SK-N-SH (cell line): ENCODE measurements around the gene CLRN3. TPM values are rescaled to one million over a fixed set of nuclear protein-coding genes. Genes with fewer than 3 reads are reported as not detected.
A peak's percentile ranks its signal among the peaks of the same experiment; 100 is the strongest.

Experiments used
- CTCF ChIA-PET: fragments of 300-600, 350-600 bp; formaldehyde crosslinking; extraction: SDS; loops from one replicate; lab custom pipeline; 2021; lab: Yijun Ruan, JAX
- POLR2A ChIA-PET: fragments of 350-600 bp; sonication (Branson Sonifier 250); formaldehyde crosslinking; extraction: SDS; loops from one replicate; lab custom pipeline; 2020; ENCODE audit warnings: antibody characterized with exemption, inconsistent platforms; lab: Yijun Ruan, JAX
- DNase-seq: peaks from one replicate; pipeline ENCODE4 v3.0.0; 2012
- H2AFZ ChIP-seq: fragments of 200-600 bp; sonication (generic); 2 replicates; pipeline ENCODE4 v1.8.1; 2016; ENCODE audit warnings: antibody characterized with exemption, mild to moderate bottlenecking, low read depth
- H3F3A ChIP-seq: fragments of 200-600 bp; sonication (generic); replicated peaks from 2 replicates; pipeline ENCODE3; 2016; ENCODE audit warnings: antibody characterized with exemption, mild to moderate bottlenecking; ENCODE audit not compliant: insufficient read depth
- H3K27ac ChIP-seq, 2 experiments: fragments of 200-500 bp in 1 of 2; fragments of 200-600 bp in 1 of 2; sonication (Bioruptor generic) in 1 of 2; sonication (generic), shearing (Covaris generic) in 1 of 2; 2 replicates each; pipeline versions ENCODE4 v1.5.1 to v1.6.1; 2014 to 2016; ENCODE audit warnings: low read depth in 2 of 2, inconsistent platforms in 1 of 2, low read length in 1 of 2, mild to moderate bottlenecking in 1 of 2, mixed read lengths in 1 of 2
- H3K27me3 ChIP-seq: fragments of 200-600 bp; sonication (generic), shearing (Covaris generic); 2 replicates; pipeline ENCODE4 v1.6.1; 2016; ENCODE audit warnings: mixed run types; ENCODE audit not compliant: insufficient read depth
- H3K36me3 ChIP-seq, 2 experiments: fragments of 200-500 bp in 1 of 2; fragments of 200-600 bp in 1 of 2; sonication (Bioruptor generic) in 1 of 2; sonication (generic) in 1 of 2; replicated peaks in 1 of 2; 2 replicates each; pipeline versions ENCODE3 to v1.5.1; 2014 to 2016; ENCODE audit warnings: low read length in 1 of 2, mild to moderate bottlenecking in 1 of 2; ENCODE audit not compliant: insufficient read depth in 2 of 2, control insufficient read depth in 1 of 2
- H3K4me1 ChIP-seq, 2 experiments: fragments of 200-500 bp in 1 of 2; fragments of 200-600 bp in 1 of 2; sonication (Bioruptor generic) in 1 of 2; sonication (generic), shearing (Covaris generic) in 1 of 2; 2 replicates each; pipeline versions ENCODE4 v1.5.1 to v1.6.1; 2014 to 2016; ENCODE audit warnings: low read depth in 1 of 2, low read length in 1 of 2, mixed run types in 1 of 2; ENCODE audit not compliant: insufficient read depth in 2 of 2, control insufficient read depth in 1 of 2
- H3K4me2 ChIP-seq: fragments of 200-600 bp; sonication (generic), shearing (Covaris generic); 2 replicates; pipeline ENCODE4 v1.6.1; 2017; ENCODE audit warnings: mixed run types
- H3K4me3 ChIP-seq, 2 experiments: fragments of 200-500 bp in 1 of 2; fragments of 200-600 bp in 1 of 2; sonication (Bioruptor generic) in 1 of 2; sonication (generic), shearing (Covaris generic) in 1 of 2; 2 replicates each; pipeline versions ENCODE4 v1.5.1 to v1.8.1; 2014 to 2016; ENCODE audit warnings: low read depth in 2 of 2, inconsistent platforms in 1 of 2, low read length in 1 of 2, mild to moderate bottlenecking in 1 of 2, mixed read lengths in 1 of 2, moderate library complexity in 1 of 2
- H3K79me2 ChIP-seq: fragments of 200-600 bp; sonication (generic); 2 replicates; pipeline ENCODE4 v1.8.1; 2017; ENCODE audit warnings: mild to moderate bottlenecking; ENCODE audit not compliant: insufficient read depth
- H3K9ac ChIP-seq: fragments of 200-600 bp; sonication (generic); 2 replicates; pipeline ENCODE4 v1.6.1; 2017; ENCODE audit warnings: mixed run types
- H3K9me2 ChIP-seq: fragments of 200-600 bp; sonication (generic); 2 replicates; pipeline ENCODE4 v1.6.1; 2017; ENCODE audit warnings: mixed run types
- H3K9me3 ChIP-seq: fragments of 200-600 bp; sonication (generic); 2 replicates; pipeline ENCODE4 v1.6.1; 2017; ENCODE audit warnings: mixed run types, mild to moderate bottlenecking, moderate library complexity
- H4K20me1 ChIP-seq: fragments of 200-600 bp; sonication (generic); 2 replicates; pipeline ENCODE4 v1.6.1; 2017; ENCODE audit warnings: mild to moderate bottlenecking, mixed run types; ENCODE audit not compliant: insufficient read depth
- CTCF ChIP-seq: fragments of 200-600 bp; sonication (generic); IDR thresholded peaks from 2 replicates; pipeline ENCODE4 v1.6.1; 2017; ENCODE audit warnings: antibody characterized with exemption, mild to moderate bottlenecking, moderate library complexity
- ELF1 ChIP-seq: IDR thresholded peaks from 2 replicates; pipeline ENCODE4 v1.4.0; 2012
- EZH2phosphoT487 ChIP-seq: fragments of 200-600 bp; sonication (generic); IDR thresholded peaks from 2 replicates; pipeline ENCODE4 v1.6.1; 2017; ENCODE audit warnings: low read depth, mixed run types, mild to moderate bottlenecking, antibody characterized with exemption, moderate library complexity, borderline replicate concordance
- FOSL2 ChIP-seq: IDR thresholded peaks from 2 replicates; pipeline ENCODE4 v1.4.0; 2012; ENCODE audit warnings: low read depth, mild to moderate bottlenecking, moderate library complexity, borderline replicate concordance
- FOXM1 ChIP-seq: IDR thresholded peaks from 2 replicates; pipeline ENCODE4 v1.4.0; 2012; ENCODE audit warnings: low read depth, mild to moderate bottlenecking
- GATA2 ChIP-seq: sonication (generic); formaldehyde crosslinking; IDR thresholded peaks from 2 replicates; pipeline ENCODE4 v1.5.0; 2020; ENCODE audit warnings: mild to moderate bottlenecking, missing genetic modification reagents
- IRF3 ChIP-seq: fragments of 150-350 bp; IDR thresholded peaks from 2 replicates; pipeline ENCODE4 v1.6.1; 2016; ENCODE audit warnings: mild to moderate bottlenecking, low read depth, low read length
- JUND ChIP-seq: IDR thresholded peaks from 2 replicates; pipeline ENCODE4 v1.4.0; 2012
- NFIC ChIP-seq: IDR thresholded peaks from 2 replicates; pipeline ENCODE4 v1.4.0; 2012; ENCODE audit warnings: borderline replicate concordance
- PBX3 ChIP-seq: IDR thresholded peaks from 2 replicates; pipeline ENCODE4; 2012
- RFX5 ChIP-seq: IDR thresholded peaks from 2 replicates; pipeline ENCODE4 v1.6.1; 2012; ENCODE audit warnings: mild to moderate bottlenecking, improper control_type of control experiment, low read length
- SIN3A ChIP-seq: IDR thresholded peaks from 2 replicates; pipeline ENCODE4 v1.6.1; 2012; ENCODE audit warnings: low read depth, mild to moderate bottlenecking, low read length, moderate library complexity, borderline replicate concordance
- TCF12 ChIP-seq: IDR thresholded peaks from 2 replicates; pipeline ENCODE4 v1.4.0; 2012
- TEAD4 ChIP-seq: IDR thresholded peaks from 2 replicates; pipeline ENCODE4 v1.4.0; 2012; ENCODE audit warnings: mild to moderate bottlenecking, borderline replicate concordance; ENCODE audit not compliant: insufficient read depth
- WGBS: methylation state at CpG from one replicate; pipeline ENCODE4 v1.1.6; 2017; ENCODE audit warnings: low lambda C conversion rate; 5-methylcytosine and 5-hydroxymethylcytosine counted together
- polyA plus RNA-seq, 3 experiments: library from polyadenylated mRNA; depleted of rRNA; stranded (reverse); fragments of >200 nt; gene quantifications; 2 replicates each; pipeline ENCODE4 v1.2.3, GENCODE V29; 2012

CLRN3 gene
- polyA plus RNA-seq, 1 of the 3 experiments (the other 2 are of a cell fraction) = 0.25 TPM

- peaks cover 0 to 3% of the 10 kb centered on the region in 2 experiments for H3K36me3 ChIP-seq
- no peaks in the 10 kb centered on the region for H3K9me3 ChIP-seq
- H3K4me3 ChIP-seq = no peak overlapping the region
- no peak overlapping the region for H3K9ac ChIP-seq
- H3K27me3 ChIP-seq = no peaks in the 10 kb centered on the region
- ChIA-PET CTCF (interaction anchor here (0.6 to 3.1 kb wide), 5 partner anchors 13 to 74 kb away, joined by 3 to 10 read pairs (median 3); no protein-coding TSS in a partner anchor), POLR2A (no interaction called here)
- H3K4me1 ChIP-seq = peaks cover 9 to 16% of the 10 kb centered on the region in 2 experiments; a peak in 2 of 4 replicates
- no peaks in the 10 kb centered on the region for H3K9me2 ChIP-seq
- peak overlapping the region; percentile 40; the same call in 1 of the 2 replicates for H3K4me2 ChIP-seq
- no peak for DNase-seq
- H3K79me2 ChIP-seq = no peaks in the 10 kb centered on the region
- H3K27ac ChIP-seq = peak overlapping the region in 1 of 2 experiments; percentile 17; a peak in 2 of 4 replicates
- TF ChIP-seq JUND (peak; percentile 60), TEAD4 (no peak), PBX3 (peak; percentile 7; the same call in 1 of the 2 replicates), FOSL2 (peak; percentile 61; the same call in 1 of the 2 replicates), TCF12 (peak; percentile 35)
- peaks cover 6% of the 10 kb centered on the region for H3F3A ChIP-seq
- no peaks in the 10 kb centered on the region for H4K20me1 ChIP-seq
- H2AFZ ChIP-seq = no peak overlapping the region
Measured at GRCh38 chr10:127937069-127937468, 44.3 kb upstream of the CLRN3 start.

GRCh38 chr10:127935071-127935561 is 42.4 kb upstream of the CLRN3 start:
- WGBS = 93% methylated on average over 9 of the region's 16 CpGs
- TF ChIP-seq NFIC (no peak), CTCF (no peak), RFX5 (no peak), ELF1 (no peak), JUND (no peak), GATA2 (CRISPR knock-in tag) (no peak), FOSL2 (no peak), IRF3 (no peak), EZH2phosphoT487 (no peak), SIN3A (no peak), FOXM1 (no peak), TCF12 (no peak)
- Histone ChIP-seq H2AFZ (no peak overlapping the region), H3K4me3 (no peak overlapping the region), H3K27me3 (no peaks in the 10 kb centered on the region), H3K9ac (no peak overlapping the region), H3K36me3 (peaks cover 0 to 3% of the 10 kb centered on the region in 2 experiments), H4K20me1 (no peaks in the 10 kb centered on the region), H3K4me2 (no peak overlapping the region), H3F3A (peaks cover 6% of the 10 kb centered on the region), H3K79me2 (no peaks in the 10 kb centered on the region), H3K9me3 (no peaks in the 10 kb centered on the region), H3K27ac (no peak overlapping the region), H3K9me2 (no peaks in the 10 kb centered on the region), H3K4me1 (peaks cover 9 to 12% of the 10 kb centered on the region in 2 experiments; a peak in 2 of 4 replicates)
- ChIA-PET CTCF (interaction anchor here (1.0 to 3.1 kb wide), 5 partner anchors 11 to 182 kb away, joined by 3 to 10 read pairs (median 6); partner anchors contain the start of gene PTPRE), POLR2A (no interaction called here)
- no peak for DNase-seq
